IMR-90 (cell line): Measurements from ENCODE around the gene ATXN1L.

Source experiments
- CTCF ChIP-seq: conservative IDR thresholded peaks from 2 replicates; pipeline ENCODE4 v1.5.1; 2012; ENCODE audit warnings: mild to moderate bottlenecking, low read depth, low read length, improper control_type of control experiment
- RAD21 ChIP-seq: IDR thresholded peaks from 2 replicates; pipeline ENCODE4 v1.6.1; 2012; ENCODE audit warnings: low read length, improper control_type of control experiment
- SMC3 ChIP-seq: fragments of 150-350 bp; IDR thresholded peaks from 2 replicates; pipeline ENCODE4 v1.6.1; 2016; ENCODE audit warnings: low read depth, mild to moderate bottlenecking, antibody characterized with exemption, low read length, moderate library complexity
- USF2 ChIP-seq: fragments of 150-350 bp; IDR thresholded peaks from 2 replicates; pipeline ENCODE4 v1.6.1; 2017; ENCODE audit warnings: mild to moderate bottlenecking, antibody characterized with exemption, low read length, low read depth

GRCh38 chr16:71880176-71880575 lies 34.4 kb downstream of the ATXN1L start:
- no peak for TF ChIP-seq CTCF
- no peak for TF ChIP-seq USF2
- no peak for TF ChIP-seq SMC3
- no peak for TF ChIP-seq RAD21
